Activated CD8-positive, alpha-beta memory T cell treated with anti-CD3 and anti-CD28 coated beads, Interleukin-2, amount 50 U/mL, for 24 hours (primary cell): ENCODE results near the gene APOO.

ENCODE experiments used
- DNase-seq: peaks from one replicate; pipeline ENCODE4 v3.0.0-alpha.2; 2020; ENCODE audit errors: extremely low read depth

APOO gene

DNA sequence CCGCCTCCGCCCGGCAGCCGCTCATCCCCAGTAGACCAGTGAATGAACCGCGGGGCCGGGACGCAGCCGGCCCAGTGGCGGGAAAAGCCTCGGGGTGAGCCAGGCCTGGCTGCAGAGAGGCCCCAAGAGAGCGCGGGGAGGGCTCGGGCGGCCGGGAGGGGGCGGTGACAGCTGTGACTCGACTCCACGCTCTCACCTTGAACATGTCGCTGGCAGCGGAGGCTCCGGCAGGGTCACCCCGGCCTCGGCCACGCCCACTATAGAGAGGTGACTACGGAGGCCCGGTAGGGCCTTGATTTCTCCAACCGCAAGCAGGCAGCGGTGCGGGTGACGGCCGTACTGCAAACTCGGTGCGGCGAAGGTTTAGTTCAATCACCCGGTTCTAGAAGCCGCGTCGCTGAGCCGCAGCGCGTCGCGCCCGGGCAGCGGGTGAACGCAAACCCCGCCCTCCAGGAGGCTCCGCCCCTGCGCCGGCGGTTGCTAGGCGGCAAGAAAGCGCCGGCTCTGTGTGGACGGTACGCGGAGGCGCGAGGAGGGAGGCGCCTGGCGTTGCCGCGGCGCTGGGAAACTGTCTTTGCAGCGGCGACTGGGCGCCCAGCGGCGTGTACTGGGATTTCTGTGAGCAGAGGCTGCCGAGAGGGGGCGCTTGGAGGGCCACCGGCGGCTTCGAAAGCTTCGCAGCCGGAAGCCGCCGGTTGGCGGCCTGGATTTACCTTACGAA, at the start of gene APOO, which contains the start of gene CXorf58:
Gene APOO (minus strand): TSS at position 441 of the 721 bp plus-strand sequence. CDS start 236 bp downstream, at position 205.
Gene CXorf58 (plus strand): TSS at position 509 of the 721 bp plus-strand sequence. CDS start 2,297 bp downstream, outside the sequence.
- DNase-seq: peak; percentile 64

DNA sequence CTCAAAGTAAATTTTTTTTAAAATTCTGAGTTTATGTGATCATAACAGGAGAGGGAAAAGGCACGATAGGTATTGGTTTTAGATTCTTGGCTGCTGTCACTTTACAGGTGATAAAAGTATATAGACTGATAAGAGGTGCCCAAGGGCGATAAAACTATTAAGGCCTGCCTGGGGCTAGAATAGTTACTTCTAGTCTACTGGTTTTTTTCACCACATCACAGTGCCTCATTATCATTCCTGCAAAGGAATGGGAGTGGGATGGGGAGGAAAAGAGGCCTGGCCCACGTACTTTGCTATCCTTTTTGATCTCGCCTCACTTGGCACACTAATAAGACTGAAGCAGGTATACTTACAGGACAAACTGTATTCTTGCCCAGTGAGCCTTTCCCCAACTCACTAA, 46.7 kb upstream of the APOO start:
- DNase-seq: no peak

DNA sequence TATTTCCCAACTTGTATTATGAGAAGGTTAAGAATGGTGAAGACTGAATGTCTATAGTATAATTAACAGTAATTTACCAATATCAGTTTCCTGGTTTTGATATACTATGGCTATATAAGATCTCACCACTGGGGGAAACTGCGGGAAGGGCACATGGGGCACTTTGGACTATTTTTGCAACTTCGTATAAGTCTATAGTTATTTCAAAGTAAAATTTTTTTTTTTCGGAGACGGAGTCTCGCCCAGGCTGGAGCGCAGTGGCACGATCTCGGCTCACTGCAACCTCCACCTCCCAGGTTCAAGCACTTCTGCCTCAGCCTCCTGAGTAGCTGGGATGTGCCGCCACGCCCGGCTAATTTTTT, 46.2 kb upstream of the APOO start:
- no peak for DNase-seq

DNA sequence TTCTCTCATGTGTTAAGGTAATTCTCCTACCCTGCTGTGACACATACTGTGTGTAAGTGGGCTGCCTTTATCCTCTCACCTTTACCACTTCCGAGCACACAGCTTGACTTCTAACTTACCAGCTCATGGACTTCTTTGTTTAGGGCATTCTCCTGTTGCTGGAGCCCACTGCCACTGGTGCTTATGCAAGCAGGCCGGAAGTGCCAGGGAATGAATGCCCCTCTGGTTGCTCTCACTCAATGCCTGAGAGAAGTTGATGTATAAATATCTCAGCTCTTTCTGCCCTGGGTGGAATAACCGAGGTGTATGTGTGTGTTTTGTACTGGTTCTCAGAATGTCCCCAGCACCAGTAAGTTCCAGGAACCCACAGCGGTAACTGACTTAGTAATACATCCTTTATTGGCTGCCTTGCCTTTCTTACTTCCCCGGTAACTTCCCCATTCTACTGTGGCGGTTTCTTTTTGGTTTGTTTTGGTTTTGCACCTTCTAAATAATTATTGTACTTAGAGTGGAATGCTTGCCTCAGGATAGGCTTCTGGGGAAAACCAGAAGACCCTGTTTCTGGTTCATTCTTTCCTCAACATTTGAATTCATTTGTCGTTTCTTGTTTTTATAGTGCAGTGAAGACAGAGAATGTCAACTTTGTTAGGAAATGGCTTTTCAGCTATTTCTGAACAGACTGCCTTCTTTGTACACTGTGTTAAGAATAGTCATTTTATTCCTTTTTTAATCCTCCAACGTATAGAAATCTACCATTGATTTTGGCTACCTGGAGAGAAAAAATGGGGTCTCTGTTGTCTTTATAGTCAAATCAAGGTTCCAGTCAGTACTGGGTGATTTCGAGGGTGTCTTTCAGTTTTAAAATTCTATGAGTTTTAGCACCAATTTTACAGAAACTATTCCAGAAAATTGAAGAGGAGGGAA, 45.5 kb upstream of the APOO start:
- DNase-seq: no peak

DNA sequence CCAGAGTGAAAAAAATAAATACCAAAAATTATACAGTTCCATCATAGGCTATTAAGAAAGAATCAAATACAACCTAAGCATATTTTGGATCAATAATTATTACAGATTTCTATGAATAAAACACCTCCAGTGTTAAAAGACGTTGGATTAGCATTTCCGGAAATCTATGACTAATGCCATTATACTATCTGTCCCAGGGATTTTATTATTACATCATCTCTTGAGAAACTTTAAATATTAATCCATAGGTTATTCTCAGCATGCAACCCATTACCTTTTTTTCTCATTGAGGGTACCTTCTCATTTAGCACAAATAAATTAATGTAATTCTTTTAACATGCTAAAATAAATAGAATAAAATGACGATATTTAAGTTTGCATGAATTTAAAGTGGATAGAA, 44.7 kb upstream of the APOO start:
- no peak for DNase-seq

DNA sequence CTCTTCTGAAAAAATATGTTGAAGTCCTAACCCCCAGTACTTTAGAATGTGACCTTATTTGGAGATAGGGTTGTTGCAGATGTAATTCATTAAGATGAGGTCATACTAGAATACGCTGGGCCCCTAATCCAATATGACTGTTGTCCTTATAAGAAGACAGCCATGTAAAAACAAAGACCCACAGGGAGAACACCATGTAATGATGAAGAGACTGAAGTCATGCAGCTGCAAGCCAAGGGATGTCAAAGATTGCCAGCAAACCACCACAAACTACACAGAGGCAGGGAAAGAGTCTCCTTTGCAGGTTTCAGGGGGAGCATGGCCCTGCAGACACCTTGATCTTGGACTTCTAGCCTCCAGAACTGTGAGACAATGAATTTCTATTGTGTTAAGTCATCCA, 37.5 kb upstream of the APOO start:
- no peak for DNase-seq

DNA sequence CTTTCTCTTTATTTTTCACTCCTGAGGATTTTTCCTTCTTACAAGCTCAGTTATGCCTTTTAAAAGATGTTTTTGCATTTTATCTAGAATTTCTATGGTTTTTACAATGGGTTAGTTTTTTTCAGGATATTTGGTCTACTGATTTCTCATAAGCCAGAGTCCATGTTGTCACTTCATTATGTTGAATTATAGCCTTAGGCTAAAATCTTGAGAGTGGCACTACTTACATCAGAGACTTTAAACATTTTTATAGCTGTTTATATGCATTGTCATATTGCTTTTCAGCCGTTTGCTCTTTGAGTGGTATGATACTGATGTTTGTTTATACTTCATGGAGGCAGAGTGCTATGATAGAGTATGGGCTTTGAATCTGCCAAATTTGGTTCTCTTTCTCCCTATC, 36.5 kb upstream of the APOO start:
- DNase-seq: no peak

DNA sequence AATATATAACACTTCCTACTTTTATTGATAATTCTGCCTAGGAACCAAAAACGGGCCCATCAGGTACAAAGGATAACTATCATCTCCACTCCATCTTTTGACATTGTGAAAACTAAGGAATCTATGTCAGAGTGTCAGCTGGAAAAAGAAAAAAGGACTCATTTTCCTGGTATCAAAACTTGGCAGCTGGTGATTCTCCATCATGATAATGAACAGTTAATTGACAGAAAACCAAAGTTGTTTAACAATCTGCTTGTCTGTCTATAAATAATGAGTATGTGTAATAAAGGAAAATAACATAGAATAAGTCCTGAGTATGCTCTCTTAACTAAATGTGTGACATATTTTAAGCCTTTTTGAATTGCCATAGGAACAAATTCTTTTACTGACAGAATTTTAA, 31.5 kb upstream of the APOO start:
- no peak for DNase-seq

DNA sequence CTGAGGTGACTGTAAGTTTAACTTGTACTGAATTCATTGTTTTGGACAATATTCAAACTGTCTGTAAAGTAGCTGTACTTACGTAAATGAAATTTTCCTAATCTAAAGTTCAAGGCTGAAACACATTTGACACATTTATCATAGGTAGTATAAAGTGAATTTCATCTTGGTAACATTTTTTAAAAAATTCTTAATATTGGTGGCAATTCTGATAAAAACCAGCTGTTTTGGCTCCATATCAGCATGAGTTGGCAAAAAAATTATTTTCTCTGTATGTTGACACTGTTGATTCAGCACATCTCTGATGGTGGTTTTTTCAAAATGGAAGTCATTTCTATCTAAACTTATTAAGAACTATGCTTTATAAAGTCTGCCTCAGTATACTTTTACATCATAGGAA, 31.0 kb upstream of the APOO start:
- no peak for DNase-seq

DNA sequence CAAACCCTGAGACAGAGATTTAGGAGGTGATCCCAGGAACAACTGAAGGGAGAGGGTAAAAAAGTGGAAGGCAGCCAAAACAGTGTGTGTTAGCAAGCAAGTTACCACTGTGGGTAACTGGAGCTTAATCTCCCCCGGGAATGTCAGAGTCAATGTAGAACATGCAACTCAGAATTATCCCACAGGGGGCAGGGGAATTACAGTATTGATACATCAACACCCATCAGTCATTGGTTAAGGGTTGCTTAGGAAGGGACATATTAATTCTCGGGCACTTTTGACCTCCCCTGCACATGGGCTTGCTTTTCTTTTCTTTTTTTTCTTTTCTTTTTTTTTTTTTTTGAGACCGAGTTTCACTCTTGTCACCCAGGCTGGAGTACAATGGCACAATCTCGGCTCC, 29.4 kb upstream of the APOO start:
- no peak for DNase-seq

DNA sequence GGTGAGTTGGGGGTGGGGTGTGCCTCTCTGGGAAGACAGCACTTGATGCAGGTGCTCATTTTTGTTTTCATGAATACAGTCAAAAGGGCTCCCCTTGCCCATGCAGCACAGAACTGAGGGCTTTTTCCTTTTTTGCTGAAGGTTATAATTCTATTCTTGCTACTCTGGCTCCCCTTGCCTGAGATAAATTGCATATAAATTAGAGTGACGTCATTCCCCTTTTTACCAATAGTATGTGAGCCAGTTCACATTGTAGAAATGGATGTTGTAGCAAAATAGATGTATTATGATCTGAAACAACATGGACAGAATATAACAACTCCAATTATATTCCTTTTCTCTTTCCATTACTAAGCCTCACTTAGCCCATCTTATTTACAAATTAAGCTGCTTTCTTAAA, 28.4 kb upstream of the APOO start:
- no peak for DNase-seq

DNA sequence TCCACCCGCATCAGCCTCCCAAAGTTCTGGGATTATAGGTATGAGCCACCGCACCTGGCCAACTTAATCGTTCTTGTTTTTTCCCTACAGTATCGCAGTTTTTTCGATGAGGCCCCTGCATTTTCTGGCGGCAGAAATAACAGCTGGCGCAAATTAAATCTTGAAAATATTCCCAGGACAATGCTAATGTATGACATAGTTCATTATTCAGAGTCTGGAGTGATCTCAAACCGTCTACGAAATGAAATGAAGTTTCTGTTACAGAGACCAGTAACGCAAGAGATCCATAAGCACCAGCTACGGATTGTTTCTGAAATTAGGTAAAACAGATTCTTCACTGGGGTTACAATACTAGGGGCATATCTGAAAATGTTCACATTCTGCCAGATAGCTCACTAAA, 27.4 kb upstream of the APOO start:
- no peak for DNase-seq

DNA sequence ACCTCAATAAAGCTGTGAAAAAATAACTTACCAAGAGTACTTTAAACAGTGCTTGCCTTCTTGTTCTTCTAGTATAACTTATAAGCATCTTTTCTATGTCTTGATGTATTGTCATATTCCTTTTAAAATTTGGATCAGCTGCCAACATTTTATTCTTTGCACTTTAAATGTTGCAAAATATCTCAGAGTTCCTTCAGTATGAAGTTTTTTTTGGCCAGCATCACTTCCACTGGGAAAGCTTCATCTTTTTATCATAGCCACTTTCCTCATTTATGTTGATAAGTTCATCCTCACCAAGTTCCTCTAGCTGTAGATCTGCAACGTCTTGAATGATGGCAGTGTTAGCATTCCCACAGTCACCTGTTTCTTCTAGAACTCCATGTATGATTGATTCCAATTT, 24.3 kb upstream of the APOO start:
- DNase-seq: no peak

DNA sequence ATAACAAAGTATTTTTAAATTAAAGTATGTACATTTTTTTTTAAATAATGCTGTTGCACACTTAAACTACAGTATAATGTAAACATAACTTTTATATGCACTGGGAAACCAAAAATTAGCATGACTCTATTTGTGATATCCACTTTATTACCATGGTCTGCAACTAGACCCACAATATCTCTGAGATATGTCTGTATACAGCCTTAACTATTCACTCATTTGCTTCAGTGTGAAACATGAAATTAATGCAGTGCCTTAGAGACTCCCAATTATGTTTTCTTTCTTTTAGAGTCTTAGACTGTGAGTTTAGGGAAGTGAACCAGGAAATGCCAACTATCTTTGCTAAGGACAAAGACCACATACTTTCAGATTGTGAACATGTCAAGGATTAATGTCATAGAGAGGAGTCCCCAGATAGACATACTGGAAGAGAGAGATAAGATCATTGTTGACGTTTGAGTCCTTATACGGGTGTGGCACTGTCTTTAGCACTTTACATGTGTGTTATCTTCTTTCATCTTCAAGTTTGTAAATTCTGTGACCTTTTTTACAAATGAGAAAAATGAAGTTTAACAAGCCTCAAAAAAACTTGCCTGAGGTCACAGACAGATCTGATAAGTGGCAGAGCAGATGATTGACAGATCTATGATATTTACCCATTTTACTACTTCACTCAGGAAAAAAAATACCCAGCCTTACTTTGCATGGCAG, 23.3 kb upstream of the APOO start:
- DNase-seq: no peak

DNA sequence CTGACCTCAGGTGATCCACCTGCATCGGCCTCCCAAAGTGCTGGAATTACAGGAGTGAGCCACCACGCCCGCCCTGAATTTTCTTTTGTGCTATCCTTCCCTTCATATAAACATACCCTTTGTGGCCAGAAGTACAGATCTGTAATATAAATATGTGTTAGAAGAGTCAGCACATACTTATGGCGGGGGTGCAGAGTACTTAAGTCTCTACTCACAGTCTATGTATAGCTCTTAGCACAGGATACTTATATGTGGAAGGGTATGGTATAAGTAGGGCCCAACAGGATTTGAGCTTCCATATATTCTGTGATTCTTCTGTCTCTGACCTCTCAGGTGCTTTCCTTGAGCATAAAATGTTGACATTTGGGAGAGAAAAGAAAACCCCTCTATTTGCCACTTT, 18.3 kb upstream of the APOO start:
- no peak for DNase-seq

DNA sequence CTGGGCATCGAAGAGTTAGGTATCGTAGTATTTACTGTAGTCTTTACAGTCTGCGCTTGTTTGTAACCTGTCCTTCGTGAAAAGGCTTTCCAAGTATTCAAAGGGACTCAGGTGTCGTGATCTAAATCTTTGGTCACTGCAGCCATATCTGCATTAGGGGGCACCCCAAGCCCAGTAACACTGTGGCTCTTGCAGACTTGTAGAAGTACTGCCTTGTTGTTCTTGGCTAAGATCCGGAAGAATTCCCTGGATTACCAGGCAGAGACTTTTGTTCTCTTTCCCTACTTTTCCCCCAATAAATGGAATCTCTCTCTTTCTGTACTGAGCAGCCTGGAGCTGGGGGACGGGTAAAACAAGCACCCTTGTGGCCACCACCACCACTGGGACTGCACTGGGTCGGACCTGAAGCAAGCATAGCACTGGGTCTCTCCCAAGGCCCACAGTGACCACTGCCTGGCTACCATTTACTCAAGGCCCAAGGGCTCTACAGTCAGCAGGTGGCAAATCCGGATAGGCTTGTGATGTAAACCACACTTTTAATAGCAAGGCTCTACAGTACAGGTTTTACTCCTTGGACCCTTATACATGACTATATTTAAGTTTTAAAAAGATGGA, 12.1 kb upstream of the APOO start:
- no peak for DNase-seq

DNA sequence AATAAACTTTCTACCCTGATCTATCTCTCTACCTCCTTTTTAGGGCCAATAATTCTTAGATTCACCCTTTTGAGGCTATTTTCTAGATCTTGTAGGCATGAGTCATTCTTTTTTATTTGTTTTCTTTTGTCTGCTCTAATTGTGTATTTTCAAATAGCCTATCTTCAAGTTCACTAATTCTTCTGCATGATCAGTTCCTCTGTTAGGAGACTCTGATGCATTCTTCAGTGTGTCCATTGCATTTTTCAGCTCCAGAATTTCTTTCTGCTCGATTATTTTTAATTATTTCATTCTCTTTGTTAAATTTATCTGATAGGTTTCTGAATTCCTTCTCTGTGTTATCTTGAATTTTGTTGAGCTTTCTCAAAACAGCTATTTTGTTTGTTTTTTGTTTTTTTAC, 11.4 kb upstream of the APOO start:
- no peak for DNase-seq

DNA sequence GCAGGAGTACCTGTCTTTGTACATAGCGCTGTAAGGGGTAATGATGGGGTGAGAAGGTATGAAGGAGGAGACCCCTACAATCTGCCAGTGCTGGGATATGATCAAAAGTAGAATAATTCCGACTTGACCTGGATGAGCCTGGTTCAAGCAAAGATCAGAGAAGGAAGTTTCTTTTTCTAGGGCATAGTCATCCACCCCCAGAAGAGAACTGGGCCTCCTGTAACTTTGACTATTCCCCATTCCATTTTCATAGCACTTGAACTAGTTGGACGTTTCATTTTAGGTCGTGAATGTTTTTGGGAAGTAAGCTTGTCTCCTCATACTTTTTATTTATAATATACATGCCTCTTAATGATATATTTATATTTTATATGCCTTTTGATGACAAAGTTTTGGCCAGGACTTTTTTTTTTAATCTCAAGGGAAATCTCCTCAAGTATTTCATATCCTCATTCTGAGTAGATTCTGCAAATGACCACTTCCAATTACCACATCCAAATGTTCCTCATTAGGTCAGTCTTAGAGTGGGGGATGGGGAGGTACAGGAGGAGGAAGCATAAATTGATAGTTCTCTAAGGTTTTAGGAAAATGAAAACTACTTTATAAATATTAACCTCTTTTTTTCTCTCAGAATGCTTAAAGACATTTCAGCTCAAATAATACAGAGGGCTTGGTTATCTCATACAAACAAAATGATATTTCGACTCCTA, 3.5 kb upstream of the APOO start:
- no peak for DNase-seq

DNA sequence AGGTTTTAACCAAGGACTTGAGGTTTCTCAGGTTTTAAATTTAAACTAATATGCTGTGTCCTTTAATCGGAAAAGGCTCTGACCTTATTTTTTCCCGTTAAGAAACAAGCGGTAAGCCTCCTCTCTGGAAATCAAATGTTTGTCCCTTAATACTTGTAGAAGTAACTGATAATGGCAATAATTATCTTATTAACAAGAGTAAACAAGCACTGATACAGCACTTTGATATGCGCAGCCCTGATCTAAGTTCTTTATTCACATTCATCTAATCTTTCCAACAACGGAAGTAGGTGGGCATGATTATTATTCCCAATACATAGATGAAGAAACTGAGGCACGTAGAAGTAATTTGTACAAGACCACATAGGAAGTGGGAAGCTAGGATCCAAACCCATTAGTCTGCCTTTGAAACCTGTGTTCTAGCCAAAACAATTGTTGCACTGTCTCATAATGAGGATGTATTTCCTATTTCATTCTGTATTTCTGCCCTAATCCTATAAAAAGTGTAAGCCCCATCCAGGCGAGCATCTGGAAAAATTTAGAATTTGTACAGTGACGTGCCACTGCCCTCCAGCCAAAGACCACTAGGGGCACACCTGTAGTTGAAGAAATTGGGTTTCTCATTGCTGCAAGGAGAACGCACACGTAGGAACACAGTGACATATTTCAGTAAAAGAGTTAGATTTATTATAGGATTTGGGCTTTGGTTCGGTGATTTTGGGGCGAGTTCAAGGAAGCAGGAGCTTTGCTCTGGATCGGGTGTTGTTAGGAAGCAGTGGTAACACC, 674 bp upstream of the APOO start:
- no peak for DNase-seq

DNA sequence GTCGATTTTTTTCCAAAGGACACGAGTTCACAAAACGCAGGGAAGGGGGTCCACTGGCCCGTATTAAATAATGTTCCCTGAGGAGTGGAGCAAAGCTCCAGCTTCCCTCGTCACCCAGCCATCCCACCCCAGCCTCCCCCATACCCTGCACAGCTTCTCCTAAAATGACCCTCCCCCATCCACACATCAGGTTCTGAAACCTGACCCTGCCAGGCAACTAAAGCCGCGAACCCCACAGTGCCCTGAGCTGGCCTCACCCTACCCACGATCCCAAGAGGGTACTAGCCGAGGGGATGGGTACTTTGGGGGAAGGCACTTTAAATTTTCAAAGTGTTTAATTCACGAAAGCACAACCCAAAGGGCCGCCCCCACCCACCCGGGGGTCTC, 634 bp downstream of the APOO start:
- no peak for DNase-seq

DNA sequence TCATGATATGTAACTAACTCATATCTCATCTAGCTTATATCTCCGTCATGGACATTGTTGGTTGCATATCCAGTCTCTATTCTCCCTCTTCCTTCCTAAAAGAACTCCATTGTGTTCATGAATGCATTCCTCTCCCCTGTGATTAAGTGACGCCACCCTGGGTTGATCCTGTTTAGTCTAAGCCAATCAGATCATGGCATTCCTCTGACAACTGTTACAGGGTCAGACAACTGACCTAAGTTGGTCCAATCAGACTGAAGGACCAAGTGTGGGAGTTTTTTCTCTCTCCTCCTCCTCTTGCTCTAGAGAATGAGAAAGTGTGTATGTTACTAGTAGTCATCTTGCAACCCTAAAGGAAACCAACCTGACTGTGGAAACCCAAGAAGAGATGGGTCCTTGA, 3.6 kb downstream of the APOO start:
- DNase-seq: no peak
